PC-3 (cell line): Measurements from ENCODE around the gene MSI2. TPM values are rescaled to one million over a fixed set of nuclear protein-coding genes. Genes with fewer than 3 reads are reported as not detected.

Experiments
- ATAC-seq: fragments of 200-7000 bp; cut with Tn5 transposase; 2 replicates; pipeline ENCODE4 v1.9.1; 2020; ENCODE audit warnings: mild to moderate bottlenecking, moderate library complexity
- BruUV-seq: library from RNA; stranded (reverse); fragments of 400-500 nt; replicated peaks from 2 replicates; lab custom pipeline; 2021; lab: Mats Ljungman, UMichigan
- CTCF ChIA-PET: fragments of 300-600 bp; sonication (Branson Sonifier 250); formaldehyde crosslinking; loops from one replicate; lab custom pipeline; 2022; ENCODE audit warnings: antibody characterized with exemption; lab: Charles Lee
- POLR2A ChIA-PET: fragments of 300-600 bp; sonication (Branson Sonifier 250); formaldehyde crosslinking; loops from one replicate; lab custom pipeline; 2022; ENCODE audit warnings: antibody characterized with exemption; ENCODE audit not compliant: unreplicated experiment; lab: Charles Lee
- DNase-seq: peaks from one replicate; pipeline ENCODE4 v3.0.0-alpha.2; 2015
- H2AFZ ChIP-seq: fragments of 300-600 bp; sonication (generic); 2 replicates; pipeline ENCODE4 v1.6.0; 2016; ENCODE audit warnings: antibody characterized with exemption, low read length
- H3F3A ChIP-seq: fragments of 300-600 bp; sonication (generic); one replicate; pipeline ENCODE4 v1.6.0; 2017; ENCODE audit warnings: antibody characterized with exemption, low read length, control low read depth, mild to moderate bottlenecking; ENCODE audit not compliant: unreplicated experiment
- H3K27ac ChIP-seq: fragments of 300-600 bp; sonication (generic); 2 replicates; pipeline ENCODE4 v1.5.1; 2016; ENCODE audit warnings: mild to moderate bottlenecking, low read length
- H3K27me3 ChIP-seq: fragments of 300-600 bp; sonication (generic); 2 replicates; pipeline ENCODE4 v1.6.1; 2016; ENCODE audit warnings: low read length, mixed read lengths
- H3K36me3 ChIP-seq: fragments of 300-600 bp; sonication (generic); 2 replicates; pipeline ENCODE4 v1.6.1; 2016; ENCODE audit warnings: low read depth, mixed run types, low read length, mixed read lengths
- H3K4me1 ChIP-seq: fragments of 300-600 bp; sonication (generic); 2 replicates; pipeline ENCODE4 v1.5.1; 2016; ENCODE audit warnings: low read length; ENCODE audit not compliant: insufficient read depth
- H3K4me2 ChIP-seq: fragments of 300-600 bp; sonication (generic); 2 replicates; pipeline ENCODE4 v1.6.0; 2016; ENCODE audit warnings: low read length
- H3K4me3 ChIP-seq: fragments of 300-600 bp; sonication (generic); 2 replicates; pipeline ENCODE4 v1.5.1; 2016; ENCODE audit warnings: mild to moderate bottlenecking, low read length, mixed read lengths
- H3K79me2 ChIP-seq: fragments of 300-600 bp; sonication (generic); 2 replicates; pipeline ENCODE4 v1.6.1; 2017; ENCODE audit warnings: low read length, mixed read lengths
- H3K9ac ChIP-seq: fragments of 300-600 bp; sonication (generic); 2 replicates; pipeline ENCODE4 v1.6.0; 2016; ENCODE audit warnings: mild to moderate bottlenecking, low read length
- H3K9me2 ChIP-seq: fragments of 300-600 bp; sonication (generic); replicated peaks from 2 replicates; pipeline ENCODE4 v1.6.1; 2016; ENCODE audit warnings: mixed run types, low read length, mixed read lengths
- H3K9me3 ChIP-seq: fragments of 300-600 bp; sonication (generic); 2 replicates; pipeline ENCODE4 v1.6.1; 2016; ENCODE audit warnings: low read length, mixed read lengths
- H4K20me1 ChIP-seq: fragments of 300-600 bp; sonication (generic); 2 replicates; pipeline ENCODE4 v1.6.1; 2016; ENCODE audit warnings: low read length, mixed read lengths
- EZH2 ChIP-seq: fragments of 300-600 bp; sonication (generic); IDR thresholded peaks from one replicate; pipeline ENCODE4 v1.6.1; 2017; ENCODE audit warnings: antibody characterized with exemption, mild to moderate bottlenecking, low read length; ENCODE audit not compliant: unreplicated experiment
- EZH2phosphoT487 ChIP-seq: fragments of 300-600 bp; sonication (generic); IDR thresholded peaks from 2 replicates; pipeline ENCODE4 v1.6.1; 2018; ENCODE audit warnings: mild to moderate bottlenecking, antibody characterized with exemption, low read length, borderline replicate concordance
- intact Hi-C: fragments of 100-400 bp; cut with micrococcal nuclease; formaldehyde crosslinking; loops from 2 replicates; pipeline ENCODE4 v1.9.0; 2023
- total RNA-seq: library from RNA; depleted of rRNA; stranded (reverse); fragments of >200 nt; gene quantifications from 2 replicates; pipeline ENCODE4 v1.2.3, GENCODE V29; 2014
- TF ChIP-seq, protein P1 (sequence below): fragments of 300-600 bp; sonication (generic); conservative IDR thresholded peaks from 2 replicates; pipeline ENCODE4 v1.5.1; 2017; ENCODE audit warnings: antibody characterized with exemption, low read depth, mild to moderate bottlenecking, low read length

The MSI2 gene
- total RNA-seq, 1 experiment from 2014 or later = 54.7 TPM

DNA sequence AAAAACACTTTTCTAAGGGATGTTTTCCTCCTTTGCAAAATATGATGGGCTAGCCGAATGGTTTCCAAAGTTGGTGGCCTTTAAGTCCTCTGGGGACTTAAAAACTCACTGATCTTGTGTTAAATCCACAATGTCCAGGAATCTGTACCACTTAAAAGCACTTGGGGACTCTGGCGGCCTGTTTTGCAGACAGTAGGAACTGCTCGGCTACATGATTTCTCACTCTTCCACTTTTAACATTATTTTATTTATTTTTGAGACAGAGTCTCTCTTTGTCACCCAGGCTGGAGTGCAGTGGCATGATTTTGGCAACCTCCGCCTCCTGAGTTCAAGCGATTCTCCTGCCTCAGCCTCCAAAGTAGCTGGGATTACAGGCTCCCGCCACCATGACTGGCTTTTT, 9.1 kb upstream of the MSI2 start:
- POLR2A ChIA-PET = no interaction called here
- CTCF ChIA-PET = no interaction called here
- TF ChIP-seq EZH2 (no peak), EZH2phosphoT487 (no peak)
- TF ChIP-seq, protein P1, sequence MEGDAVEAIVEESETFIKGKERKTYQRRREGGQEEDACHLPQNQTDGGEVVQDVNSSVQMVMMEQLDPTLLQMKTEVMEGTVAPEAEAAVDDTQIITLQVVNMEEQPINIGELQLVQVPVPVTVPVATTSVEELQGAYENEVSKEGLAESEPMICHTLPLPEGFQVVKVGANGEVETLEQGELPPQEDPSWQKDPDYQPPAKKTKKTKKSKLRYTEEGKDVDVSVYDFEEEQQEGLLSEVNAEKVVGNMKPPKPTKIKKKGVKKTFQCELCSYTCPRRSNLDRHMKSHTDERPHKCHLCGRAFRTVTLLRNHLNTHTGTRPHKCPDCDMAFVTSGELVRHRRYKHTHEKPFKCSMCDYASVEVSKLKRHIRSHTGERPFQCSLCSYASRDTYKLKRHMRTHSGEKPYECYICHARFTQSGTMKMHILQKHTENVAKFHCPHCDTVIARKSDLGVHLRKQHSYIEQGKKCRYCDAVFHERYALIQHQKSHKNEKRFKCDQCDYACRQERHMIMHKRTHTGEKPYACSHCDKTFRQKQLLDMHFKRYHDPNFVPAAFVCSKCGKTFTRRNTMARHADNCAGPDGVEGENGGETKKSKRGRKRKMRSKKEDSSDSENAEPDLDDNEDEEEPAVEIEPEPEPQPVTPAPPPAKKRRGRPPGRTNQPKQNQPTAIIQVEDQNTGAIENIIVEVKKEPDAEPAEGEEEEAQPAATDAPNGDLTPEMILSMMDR = no peak
- Histone ChIP-seq H3K9me2 (no peaks in the 10 kb centered on the region), H3K4me3 (no peak overlapping the region), H3K4me1 (no peaks in the 10 kb centered on the region), H3K79me2 (no peaks in the 10 kb centered on the region), H2AFZ (no peak overlapping the region), H3F3A (no peaks in the 10 kb centered on the region), H3K27ac (no peak overlapping the region), H3K9ac (no peak overlapping the region), H4K20me1 (no peaks in the 10 kb centered on the region), H3K9me3 (no peaks in the 10 kb centered on the region), H3K36me3 (no peaks in the 10 kb centered on the region), H3K27me3 (no peaks in the 10 kb centered on the region), H3K4me2 (no peak overlapping the region)
- DNase-seq (no peak), ATAC-seq (no peak)
- intact Hi-C loops = no loop called here
- no TSS peak for BruUV-seq

DNA sequence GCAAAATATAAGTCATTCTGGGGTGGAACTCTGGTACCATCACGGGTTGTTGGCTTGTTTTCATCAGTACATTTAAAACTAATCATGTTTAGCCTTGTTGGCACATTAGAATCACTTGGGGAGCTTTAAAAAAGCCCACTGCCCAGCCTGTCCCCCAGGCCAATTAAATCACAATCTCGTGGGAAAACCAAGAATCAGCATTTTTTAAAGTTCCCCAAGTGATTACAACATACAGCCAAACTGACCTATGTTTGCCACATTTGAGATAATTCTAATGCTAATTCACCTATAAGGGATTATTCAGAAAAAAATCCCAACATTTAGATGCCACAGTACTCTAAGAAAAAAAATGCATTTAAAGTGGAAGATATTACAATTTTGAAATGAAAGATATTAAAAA, 8.4 kb upstream of the MSI2 start:
- no TSS peak for BruUV-seq
- H2AFZ ChIP-seq = no peak overlapping the region
- no peaks in the 10 kb centered on the region for H3K27me3 ChIP-seq
- POLR2A ChIA-PET = no interaction called here
- ATAC-seq = no peak
- H4K20me1 ChIP-seq = no peaks in the 10 kb centered on the region
- no peaks in the 10 kb centered on the region for H3K79me2 ChIP-seq
- intact Hi-C loops = no loop called here
- H3F3A ChIP-seq = no peaks in the 10 kb centered on the region
- H3K36me3 ChIP-seq = no peaks in the 10 kb centered on the region
- no peak overlapping the region for H3K4me2 ChIP-seq
- H3K9me2 ChIP-seq = no peaks in the 10 kb centered on the region
- no peak overlapping the region for H3K9ac ChIP-seq
- H3K27ac ChIP-seq = no peak overlapping the region
- H3K4me3 ChIP-seq = no peak overlapping the region
- TF ChIP-seq EZH2phosphoT487 (no peak), EZH2 (no peak)
- TF ChIP-seq, protein P1 = no peak
- CTCF ChIA-PET = no interaction called here
- no peak for DNase-seq
- H3K9me3 ChIP-seq = no peaks in the 10 kb centered on the region
- no peaks in the 10 kb centered on the region for H3K4me1 ChIP-seq

DNA sequence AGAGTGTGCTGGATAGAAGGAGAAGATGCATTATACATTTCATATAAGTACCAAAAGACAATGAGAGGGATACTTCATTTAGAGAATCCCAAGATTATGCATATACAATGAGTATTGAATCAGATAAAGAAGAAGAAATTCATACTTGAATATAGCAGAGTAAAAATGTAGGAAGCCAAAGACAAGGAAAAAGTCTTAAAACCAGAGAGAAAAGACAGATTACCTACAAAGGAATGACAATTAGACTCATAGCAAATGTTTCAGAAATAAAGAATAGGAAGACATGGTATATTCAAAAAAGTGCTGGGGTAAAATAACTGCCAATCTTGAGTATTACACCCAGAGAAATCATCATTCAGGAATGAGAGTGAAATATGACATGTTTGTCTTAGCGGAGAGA, 6.8 kb upstream of the MSI2 start:
- no peak overlapping the region for H3K4me3 ChIP-seq
- no peaks in the 10 kb centered on the region for H3K4me1 ChIP-seq
- H3F3A ChIP-seq = no peaks in the 10 kb centered on the region
- H3K9me3 ChIP-seq = no peaks in the 10 kb centered on the region
- POLR2A ChIA-PET = no interaction called here
- ATAC-seq (no peak), DNase-seq (no peak)
- no peak overlapping the region for H3K27ac ChIP-seq
- H3K4me2 ChIP-seq = no peak overlapping the region
- H2AFZ ChIP-seq = no peak overlapping the region
- TF ChIP-seq, protein P1 = no peak
- TF ChIP-seq EZH2 (no peak), EZH2phosphoT487 (no peak)
- intact Hi-C loops = no loop called here
- H3K9me2 ChIP-seq = no peaks in the 10 kb centered on the region
- no TSS peak for BruUV-seq
- H3K36me3 ChIP-seq = no peaks in the 10 kb centered on the region
- no peak overlapping the region for H3K9ac ChIP-seq
- H4K20me1 ChIP-seq = no peaks in the 10 kb centered on the region
- CTCF ChIA-PET = no interaction called here
- H3K27me3 ChIP-seq = no peaks in the 10 kb centered on the region
- H3K79me2 ChIP-seq = no peaks in the 10 kb centered on the region
